Keratinocyte (primary cell): ENCODE data around the gene CCDC88B. TPM values are rescaled to one million over a fixed set of nuclear protein-coding genes. Genes with fewer than 3 reads are reported as not detected.

ENCODE experiments used
- DNase-seq: peaks from one replicate; pipeline ENCODE4 v3.0.0-alpha.2; 2011; ENCODE audit warnings: low read depth, missing footprints, low spot score
- FAIRE-seq: peaks from 2 replicates; lab custom pipeline; 2011; peaks lifted over from hg19 to GRCh38; lab: Jason Lieb, UNC
- H2AFZ ChIP-seq: 2 replicates; pipeline ENCODE4 v1.6.0; 2012; ENCODE audit warnings: low read length, control low read depth, inconsistent platforms; ENCODE audit not compliant: control insufficient read depth
- H3K27ac ChIP-seq: 2 replicates; pipeline ENCODE4 v1.5.1; 2011; ENCODE audit warnings: low read length; ENCODE audit not compliant: control insufficient read depth, insufficient read depth
- H3K27me3 ChIP-seq: 3 replicates; pipeline ENCODE4 v1.6.0; 2011; ENCODE audit warnings: low read length; ENCODE audit not compliant: control insufficient read depth, insufficient read depth; ENCODE audit errors: extremely low read depth
- H3K36me3 ChIP-seq, 2 experiments: 2 replicates in 1 of 2; 3 replicates in 1 of 2; pipeline ENCODE4 v1.5.1; 2011; ENCODE audit warnings: low read length in 2 of 2, mild to moderate bottlenecking in 1 of 2; ENCODE audit not compliant: control insufficient read depth in 2 of 2, insufficient read depth in 2 of 2; ENCODE audit errors: extremely low read depth in 1 of 2
- H3K4me1 ChIP-seq: 3 replicates; pipeline ENCODE4 v1.5.1; 2011; ENCODE audit warnings: low read length; ENCODE audit not compliant: control insufficient read depth, insufficient read depth; ENCODE audit errors: extremely low read depth
- H3K4me2 ChIP-seq: 3 replicates; pipeline ENCODE4 v1.6.0; 2011; ENCODE audit warnings: low read depth, low read length; ENCODE audit not compliant: control insufficient read depth, insufficient read depth; ENCODE audit errors: extremely low read depth
- H3K4me3 ChIP-seq, 3 experiments: fragments of 200-600 bp in 1 of 3; sonication (generic) in 1 of 3; 2 replicates in 2 of 3; 3 replicates in 1 of 3; pipeline ENCODE4 v1.5.1; 2011 to 2016; ENCODE audit warnings: low read length in 3 of 3, mild to moderate bottlenecking in 3 of 3, control low read depth in 2 of 3, inconsistent platforms in 1 of 3, low read depth in 1 of 3, mixed read lengths in 1 of 3, mixed run types in 1 of 3, moderate library complexity in 1 of 3; ENCODE audit not compliant: control insufficient read depth in 2 of 3, insufficient read depth in 2 of 3; ENCODE audit errors: extremely low read depth in 1 of 3
- H3K79me2 ChIP-seq: 2 replicates; pipeline ENCODE4 v1.6.0; 2012; ENCODE audit warnings: low read length; ENCODE audit not compliant: control insufficient read depth, insufficient read depth
- H3K9ac ChIP-seq: 3 replicates; pipeline ENCODE4 v1.6.0; 2011; ENCODE audit warnings: low read length; ENCODE audit not compliant: control insufficient read depth, insufficient read depth; ENCODE audit errors: extremely low read depth
- H3K9me1 ChIP-seq: 3 replicates; pipeline ENCODE4 v1.6.0; 2011; ENCODE audit warnings: low read length; ENCODE audit not compliant: control insufficient read depth, insufficient read depth; ENCODE audit errors: extremely low read depth
- H3K9me3 ChIP-seq: 2 replicates; pipeline ENCODE4 v1.5.1; 2012; ENCODE audit warnings: low read depth, low read length; ENCODE audit not compliant: control insufficient read depth
- H4K20me1 ChIP-seq: 3 replicates; pipeline ENCODE4 v1.6.0; 2011; ENCODE audit warnings: low read length; ENCODE audit not compliant: control insufficient read depth, insufficient read depth; ENCODE audit errors: extremely low read depth
- CTCF ChIP-seq, 3 experiments: IDR thresholded peaks in 1 of 3; conservative IDR thresholded peaks in 1 of 3; optimal IDR thresholded peaks in 1 of 3; 2 replicates in 2 of 3; 3 replicates in 1 of 3; pipeline versions ENCODE3 to v1.5.1; 2011; ENCODE audit warnings: low read length in 3 of 3, mild to moderate bottlenecking in 3 of 3, moderate library complexity in 2 of 3, control low read depth in 1 of 3, inconsistent platforms in 1 of 3; ENCODE audit not compliant: insufficient read depth in 2 of 3; ENCODE audit errors: extremely low read depth in 1 of 3
- EZH2 ChIP-seq: IDR thresholded peaks from one replicate; pipeline ENCODE4 v1.6.1; 2012; ENCODE audit warnings: inconsistent platforms, mild to moderate bottlenecking, low read length, moderate library complexity
- dilution Hi-C: fragments of 300-500 bp; cut with MboI; formaldehyde crosslinking; loops from one replicate; pipeline ENCODE4 v1.7.0; 2020; ENCODE audit warnings: low sequenced_read_pairs; ENCODE audit not compliant: extremely low pct_ligation_motif_present
- polyA plus RNA-seq, 5 experiments: library from polyadenylated mRNA; depleted of rRNA in 3 of 5; stranded (reverse) in 3 of 5; stranded (forward) in 1 of 5; unstranded in 1 of 5; fragments of >200 nt; gene quantifications; 1 replicate in 1 of 5; 2 replicates in 3 of 5; 3 replicates in 1 of 5; pipeline versions ENCODE4 v1.2.1 to v1.2.3, GENCODE V29; 2011 to 2012; ENCODE audit warnings: missing spikeins in 2 of 5, low read depth in 1 of 5, low replicate concordance in 1 of 5

CCDC88B gene
- polyA plus RNA-seq, 1 donor (not counting 4 experiments of a cell fraction or from before 2014, with no cell fraction given): 3.7 TPM

- Histone ChIP-seq H3K9ac (no peak overlapping the region), H3K36me3 (peaks cover 45 to 52% of the 10 kb centered on the region in 2 experiments), H2AFZ (no peak overlapping the region), H3K4me3 (no peak overlapping the region), H3K79me2 (peaks cover 36% of the 10 kb centered on the region), H3K9me1 (no peaks in the 10 kb centered on the region), H4K20me1 (peaks cover 14% of the 10 kb centered on the region), H3K4me2 (no peak overlapping the region), H3K27me3 (no peaks in the 10 kb centered on the region), H3K9me3 (no peaks in the 10 kb centered on the region), H3K4me1 (peaks cover 18% of the 10 kb centered on the region), H3K27ac (no peak overlapping the region)
- dilution Hi-C loops: no loop called here
- TF ChIP-seq CTCF (optimal IDR thresholded peaks at IDR 0.05 in 1 of 3, IDR thresholded peaks at IDR 0.05 in 1 of 3, conservative IDR thresholded peaks at IDR 0.05 in 1 of 3; ENCODE audit: extremely low read depth in 1 of 3, insufficient read depth in 2 of 3, low read length in 3 of 3) (no peak), EZH2 (no peak)
- no peak for FAIRE-seq
- DNase-seq: no peak
These were observed 24.4 kb downstream of the CCDC88B start for GRCh38 chr11:64364435-64364834.

DNA sequence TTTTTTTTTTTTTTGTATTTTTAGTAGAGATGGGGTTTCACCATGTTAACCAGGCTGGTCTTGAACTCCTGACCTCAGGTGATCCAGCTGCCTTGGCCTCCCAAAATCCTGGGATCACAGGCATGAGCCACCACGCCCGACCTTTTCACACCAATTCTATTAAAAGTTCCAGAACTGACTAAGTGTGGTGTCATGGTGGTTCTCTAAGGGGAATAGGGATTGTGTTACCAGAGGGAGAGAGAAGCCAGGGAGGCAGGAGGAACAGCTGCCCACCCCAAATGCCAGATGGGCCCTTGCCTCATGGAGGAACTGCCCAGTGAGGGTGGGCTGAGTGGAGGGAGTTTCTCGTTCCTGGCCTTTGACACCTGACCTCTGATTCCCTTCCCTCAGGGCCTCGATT, 24.9 kb downstream of the CCDC88B start:
- H3K9me1 ChIP-seq: no peaks in the 10 kb centered on the region
- H3K27me3 ChIP-seq: no peaks in the 10 kb centered on the region
- no peak overlapping the region for H3K4me3 ChIP-seq
- H3K9me3 ChIP-seq: no peaks in the 10 kb centered on the region
- no peak for TF ChIP-seq CTCF (optimal IDR thresholded peaks at IDR 0.05 in 1 of 3, IDR thresholded peaks at IDR 0.05 in 1 of 3, conservative IDR thresholded peaks at IDR 0.05 in 1 of 3; ENCODE audit: extremely low read depth in 1 of 3, insufficient read depth in 2 of 3, low read length in 3 of 3)
- TF ChIP-seq EZH2: no peak
- H3K9ac ChIP-seq: no peak overlapping the region
- no peak overlapping the region for H3K27ac ChIP-seq
- H3K36me3 ChIP-seq: peaks cover 46 to 52% of the 10 kb centered on the region in 2 experiments
- peaks cover 31% of the 10 kb centered on the region for H3K79me2 ChIP-seq
- dilution Hi-C loops: no loop called here
- no peak overlapping the region for H3K4me2 ChIP-seq
- DNase-seq: no peak
- no peak for FAIRE-seq
- H3K4me1 ChIP-seq: peaks cover 14% of the 10 kb centered on the region
- H2AFZ ChIP-seq: no peak overlapping the region
- H4K20me1 ChIP-seq: peaks cover 14% of the 10 kb centered on the region
